Measurements from ENCODE around the gene CDRT4.
A peak's percentile ranks its signal among the peaks of the same experiment; 100 is the strongest.

The CDRT4 gene

GRCh38 chr17:15399443-15399842, 68.0 kb downstream of the CDRT4 start:
- TF ChIP-seq, protein P1, sequence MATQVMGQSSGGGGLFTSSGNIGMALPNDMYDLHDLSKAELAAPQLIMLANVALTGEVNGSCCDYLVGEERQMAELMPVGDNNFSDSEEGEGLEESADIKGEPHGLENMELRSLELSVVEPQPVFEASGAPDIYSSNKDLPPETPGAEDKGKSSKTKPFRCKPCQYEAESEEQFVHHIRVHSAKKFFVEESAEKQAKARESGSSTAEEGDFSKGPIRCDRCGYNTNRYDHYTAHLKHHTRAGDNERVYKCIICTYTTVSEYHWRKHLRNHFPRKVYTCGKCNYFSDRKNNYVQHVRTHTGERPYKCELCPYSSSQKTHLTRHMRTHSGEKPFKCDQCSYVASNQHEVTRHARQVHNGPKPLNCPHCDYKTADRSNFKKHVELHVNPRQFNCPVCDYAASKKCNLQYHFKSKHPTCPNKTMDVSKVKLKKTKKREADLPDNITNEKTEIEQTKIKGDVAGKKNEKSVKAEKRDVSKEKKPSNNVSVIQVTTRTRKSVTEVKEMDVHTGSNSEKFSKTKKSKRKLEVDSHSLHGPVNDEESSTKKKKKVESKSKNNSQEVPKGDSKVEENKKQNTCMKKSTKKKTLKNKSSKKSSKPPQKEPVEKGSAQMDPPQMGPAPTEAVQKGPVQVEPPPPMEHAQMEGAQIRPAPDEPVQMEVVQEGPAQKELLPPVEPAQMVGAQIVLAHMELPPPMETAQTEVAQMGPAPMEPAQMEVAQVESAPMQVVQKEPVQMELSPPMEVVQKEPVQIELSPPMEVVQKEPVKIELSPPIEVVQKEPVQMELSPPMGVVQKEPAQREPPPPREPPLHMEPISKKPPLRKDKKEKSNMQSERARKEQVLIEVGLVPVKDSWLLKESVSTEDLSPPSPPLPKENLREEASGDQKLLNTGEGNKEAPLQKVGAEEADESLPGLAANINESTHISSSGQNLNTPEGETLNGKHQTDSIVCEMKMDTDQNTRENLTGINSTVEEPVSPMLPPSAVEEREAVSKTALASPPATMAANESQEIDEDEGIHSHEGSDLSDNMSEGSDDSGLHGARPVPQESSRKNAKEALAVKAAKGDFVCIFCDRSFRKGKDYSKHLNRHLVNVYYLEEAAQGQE (IDR thresholded peaks at IDR 0.05; ENCODE audit: insufficient read depth in 1 of 2, low read depth in 2 of 2, low read length in 2 of 2) = no peak
- TF ChIP-seq TAF1 (IDR thresholded peaks at IDR 0.05; ENCODE audit: borderline replicate concordance, insufficient read depth, low read length) = no peak
- TF ChIP-seq POLR2AphosphoS5 (IDR thresholded peaks at IDR 0.05; ENCODE audit: low read depth, low read length) = no peak
- no peak for TF ChIP-seq SIN3A (IDR thresholded peaks at IDR 0.05; ENCODE audit: borderline replicate concordance, insufficient read depth, low read length)
- no peak for TF ChIP-seq FOXP2 (optimal IDR thresholded peaks at IDR 0.05; ENCODE audit: borderline replicate concordance, extremely low read depth, extremely low read length, insufficient read depth)

DNA sequence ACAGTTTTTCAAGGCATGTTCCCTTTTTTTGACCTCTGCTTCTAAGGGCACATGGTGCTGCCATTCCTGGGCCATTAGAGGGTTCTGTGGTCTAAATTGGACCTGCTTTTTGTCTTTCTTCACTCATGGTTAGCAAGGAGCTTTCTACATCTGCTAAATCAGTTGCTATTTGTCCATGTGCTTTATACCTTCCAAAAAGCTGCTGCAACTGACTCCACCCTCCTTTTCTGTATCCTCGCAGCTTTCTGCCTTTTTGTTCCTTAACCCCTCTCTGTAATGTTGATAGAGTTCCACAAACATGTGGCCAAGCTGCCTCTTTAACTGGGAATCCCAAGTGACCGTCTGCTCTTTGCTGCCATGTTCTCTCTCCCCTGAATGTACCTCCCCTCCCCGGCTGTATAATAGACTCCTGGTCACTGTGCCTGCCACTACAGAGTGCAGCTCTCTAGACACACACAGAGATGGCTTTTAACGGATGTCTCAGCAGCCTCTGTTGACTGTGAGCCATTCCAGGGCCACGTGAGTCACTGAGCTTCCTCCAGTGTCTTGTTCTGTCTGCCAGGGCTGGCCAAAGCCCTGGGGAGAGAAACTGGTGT, 68.6 kb downstream of the CDRT4 start:
- TF ChIP-seq, protein P1 (IDR thresholded peaks at IDR 0.05; ENCODE audit: insufficient read depth in 1 of 2, low read depth in 2 of 2, low read length in 2 of 2) = no peak
- TF ChIP-seq FOXP2 (optimal IDR thresholded peaks at IDR 0.05; ENCODE audit: borderline replicate concordance, extremely low read depth, extremely low read length, insufficient read depth) (peak; percentile 51), TAF1 (IDR thresholded peaks at IDR 0.05; ENCODE audit: borderline replicate concordance, insufficient read depth, low read length) (no peak), SIN3A (IDR thresholded peaks at IDR 0.05; ENCODE audit: borderline replicate concordance, insufficient read depth, low read length) (no peak), POLR2AphosphoS5 (IDR thresholded peaks at IDR 0.05; ENCODE audit: low read depth, low read length) (no peak)

- TF ChIP-seq TAF1 (IDR thresholded peaks at IDR 0.05; ENCODE audit: borderline replicate concordance, insufficient read depth, low read length) (no peak), POLR2AphosphoS5 (IDR thresholded peaks at IDR 0.05; ENCODE audit: low read depth, low read length) (no peak), FOXP2 (optimal IDR thresholded peaks at IDR 0.05; ENCODE audit: borderline replicate concordance, extremely low read depth, extremely low read length, insufficient read depth) (no peak), SIN3A (IDR thresholded peaks at IDR 0.05; ENCODE audit: borderline replicate concordance, insufficient read depth, low read length) (no peak)
- TF ChIP-seq, protein P1 (IDR thresholded peaks at IDR 0.05; ENCODE audit: insufficient read depth in 1 of 2, low read depth in 2 of 2, low read length in 2 of 2) = no peak
Measured at GRCh38 chr17:15398291-15398690, 69.1 kb downstream of the CDRT4 start.

DNA sequence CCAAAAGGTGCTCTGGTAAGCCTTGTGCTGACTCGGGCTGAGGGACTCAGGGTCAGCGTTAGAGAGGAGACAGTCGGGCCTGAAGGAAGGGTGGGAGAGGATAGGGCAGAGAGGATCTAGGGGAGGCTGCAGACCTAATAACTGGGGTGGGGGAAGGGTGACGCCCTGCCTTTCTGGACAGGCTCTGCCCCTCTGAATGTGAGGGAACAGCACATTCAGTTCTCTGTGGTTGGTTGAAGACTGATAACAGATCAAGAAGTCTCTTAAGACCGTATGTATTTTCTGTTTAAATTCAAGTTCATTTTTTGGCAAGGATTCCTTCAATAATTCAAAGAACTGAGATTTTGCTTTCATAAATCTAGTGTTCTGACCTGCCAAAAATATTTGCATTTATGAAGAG, 69.8 kb downstream of the CDRT4 start:
- TF ChIP-seq POLR2AphosphoS5 (IDR thresholded peaks at IDR 0.05; ENCODE audit: low read depth, low read length) (no peak), FOXP2 (optimal IDR thresholded peaks at IDR 0.05; ENCODE audit: borderline replicate concordance, extremely low read depth, extremely low read length, insufficient read depth) (no peak), TAF1 (IDR thresholded peaks at IDR 0.05; ENCODE audit: borderline replicate concordance, insufficient read depth, low read length) (no peak), SIN3A (IDR thresholded peaks at IDR 0.05; ENCODE audit: borderline replicate concordance, insufficient read depth, low read length) (no peak)
- TF ChIP-seq, protein P1 (IDR thresholded peaks at IDR 0.05; ENCODE audit: insufficient read depth in 1 of 2, low read depth in 2 of 2, low read length in 2 of 2) = no peak

Measured in PFSK-1 (cell line).